Measurements from ENCODE around the gene CHST11.

Gene CHST11

DNA sequence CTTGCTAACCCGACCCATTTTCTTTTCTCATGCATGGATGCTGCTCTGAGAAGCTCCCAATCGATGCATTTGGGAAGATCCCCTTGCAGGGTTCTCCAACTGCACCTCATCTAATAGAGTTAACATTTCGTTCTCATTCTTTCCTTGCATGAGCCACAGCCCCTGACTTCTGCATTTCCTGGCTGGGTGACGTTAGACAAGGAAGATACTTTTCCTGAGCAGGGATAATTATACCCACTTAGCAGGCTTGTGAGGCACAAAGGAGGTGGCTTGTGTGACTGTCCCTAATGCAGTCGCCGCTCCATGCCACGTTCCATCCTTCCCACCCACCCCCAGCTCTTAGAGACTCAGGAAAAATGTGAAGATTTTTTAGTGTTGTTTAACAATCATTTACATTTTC lies 195.1 kb downstream of the CHST11 start:
- Histone ChIP-seq H3K36me3 (ENCODE audit: control insufficient read depth, low read length) (no peaks in the 10 kb centered on the region), H3K27ac (ENCODE audit: low read depth, low read length) (no peak overlapping the region), H3K79me2 (ENCODE audit: control insufficient read depth, low read length) (no peaks in the 10 kb centered on the region), H4K20me1 (ENCODE audit: control insufficient read depth, insufficient read depth, low read depth, low read length) (peaks cover 2% of the 10 kb centered on the region; the same call in 1 of the 2 replicates), H3K9me3 (ENCODE audit: control insufficient read depth, insufficient read depth, low read length) (no peaks in the 10 kb centered on the region), H3K4me1 (ENCODE audit: control insufficient read depth, low read length) (no peaks in the 10 kb centered on the region), H3K9me2 (replicated peaks; ENCODE audit: control insufficient read depth, low read length) (no peaks in the 10 kb centered on the region), H3F3A (ENCODE audit: control insufficient read depth, insufficient read depth) (no peaks in the 10 kb centered on the region), H3K27me3 (ENCODE audit: control insufficient read depth, low read length) (no peaks in the 10 kb centered on the region), H3K4me2 (ENCODE audit: low read length) (no peak overlapping the region), H3K4me3 (ENCODE audit: low read length) (no peak overlapping the region)
- no peak for TF ChIP-seq EZH2phosphoT487 (IDR thresholded peaks at IDR 0.05; ENCODE audit: borderline replicate concordance, low read length)

DNA sequence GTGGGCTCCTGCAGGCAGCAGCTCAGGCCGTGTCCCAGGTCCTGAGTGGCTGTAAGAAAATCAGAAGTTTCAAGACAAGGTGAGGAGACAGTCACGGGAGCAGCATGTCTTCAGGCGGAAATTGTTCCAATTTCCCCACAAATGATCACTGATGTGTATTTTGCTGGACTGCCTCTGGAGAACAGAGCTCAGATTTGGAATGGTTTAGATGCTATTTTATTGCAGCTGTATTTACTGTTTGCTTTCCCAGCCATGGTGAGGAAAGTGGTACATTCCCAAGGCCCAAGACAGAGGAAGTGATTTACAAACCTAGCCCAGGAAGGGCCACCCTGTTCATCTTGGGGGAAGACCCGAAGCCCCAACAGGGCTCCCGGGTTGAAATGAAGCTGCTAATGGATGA lies 195.6 kb downstream of the CHST11 start:
- peaks cover 2% of the 10 kb centered on the region; the same call in 1 of the 2 replicates for H4K20me1 ChIP-seq (ENCODE audit: control insufficient read depth, insufficient read depth, low read depth, low read length)
- no peaks in the 10 kb centered on the region for H3K9me3 ChIP-seq (ENCODE audit: control insufficient read depth, insufficient read depth, low read length)
- H3K79me2 ChIP-seq (ENCODE audit: control insufficient read depth, low read length): no peaks in the 10 kb centered on the region
- no peak overlapping the region for H3K27ac ChIP-seq (ENCODE audit: low read depth, low read length)
- no peaks in the 10 kb centered on the region for H3F3A ChIP-seq (ENCODE audit: control insufficient read depth, insufficient read depth)
- H3K27me3 ChIP-seq (ENCODE audit: control insufficient read depth, low read length): no peaks in the 10 kb centered on the region
- TF ChIP-seq, protein P1, sequence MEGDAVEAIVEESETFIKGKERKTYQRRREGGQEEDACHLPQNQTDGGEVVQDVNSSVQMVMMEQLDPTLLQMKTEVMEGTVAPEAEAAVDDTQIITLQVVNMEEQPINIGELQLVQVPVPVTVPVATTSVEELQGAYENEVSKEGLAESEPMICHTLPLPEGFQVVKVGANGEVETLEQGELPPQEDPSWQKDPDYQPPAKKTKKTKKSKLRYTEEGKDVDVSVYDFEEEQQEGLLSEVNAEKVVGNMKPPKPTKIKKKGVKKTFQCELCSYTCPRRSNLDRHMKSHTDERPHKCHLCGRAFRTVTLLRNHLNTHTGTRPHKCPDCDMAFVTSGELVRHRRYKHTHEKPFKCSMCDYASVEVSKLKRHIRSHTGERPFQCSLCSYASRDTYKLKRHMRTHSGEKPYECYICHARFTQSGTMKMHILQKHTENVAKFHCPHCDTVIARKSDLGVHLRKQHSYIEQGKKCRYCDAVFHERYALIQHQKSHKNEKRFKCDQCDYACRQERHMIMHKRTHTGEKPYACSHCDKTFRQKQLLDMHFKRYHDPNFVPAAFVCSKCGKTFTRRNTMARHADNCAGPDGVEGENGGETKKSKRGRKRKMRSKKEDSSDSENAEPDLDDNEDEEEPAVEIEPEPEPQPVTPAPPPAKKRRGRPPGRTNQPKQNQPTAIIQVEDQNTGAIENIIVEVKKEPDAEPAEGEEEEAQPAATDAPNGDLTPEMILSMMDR (IDR thresholded peaks at IDR 0.05; ENCODE audit: low read depth, low read length, poor library complexity, severe bottlenecking): no peak
- TF ChIP-seq EZH2phosphoT487 (IDR thresholded peaks at IDR 0.05; ENCODE audit: borderline replicate concordance, low read length): no peak
- H3K4me2 ChIP-seq (ENCODE audit: low read length): no peak overlapping the region
- no peaks in the 10 kb centered on the region for H3K4me1 ChIP-seq (ENCODE audit: control insufficient read depth, low read length)
- H3K9me2 ChIP-seq (replicated peaks; ENCODE audit: control insufficient read depth, low read length): no peaks in the 10 kb centered on the region
- H3K36me3 ChIP-seq (ENCODE audit: control insufficient read depth, low read length): no peaks in the 10 kb centered on the region
- no peak overlapping the region for H3K4me3 ChIP-seq (ENCODE audit: low read length)

DNA sequence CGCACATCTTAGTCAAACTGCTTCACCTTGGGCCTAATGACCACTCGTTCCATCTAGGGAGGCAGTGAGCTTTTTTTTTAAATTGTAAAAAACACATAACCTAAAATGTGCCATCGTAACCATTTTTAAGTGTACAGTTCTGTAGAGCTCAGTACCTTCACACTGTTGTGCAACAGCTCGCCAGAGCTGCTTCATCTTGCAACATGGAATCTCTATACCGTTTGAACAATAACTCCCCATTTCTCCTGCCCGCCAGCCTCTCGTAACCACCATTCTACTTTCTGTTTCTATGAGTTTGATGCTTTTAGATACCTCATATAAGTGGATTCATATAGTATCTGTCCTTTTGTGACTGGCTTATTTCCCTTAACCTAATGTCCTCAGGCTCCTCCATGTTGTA lies 196.2 kb downstream of the CHST11 start:
- no peaks in the 10 kb centered on the region for H3K9me3 ChIP-seq (ENCODE audit: control insufficient read depth, insufficient read depth, low read length)
- H3K4me2 ChIP-seq (ENCODE audit: low read length): no peak overlapping the region
- no peak overlapping the region for H3K27ac ChIP-seq (ENCODE audit: low read depth, low read length)
- no peaks in the 10 kb centered on the region for H3K36me3 ChIP-seq (ENCODE audit: control insufficient read depth, low read length)
- no peak overlapping the region for H3K4me3 ChIP-seq (ENCODE audit: low read length)
- TF ChIP-seq, protein P1 (IDR thresholded peaks at IDR 0.05; ENCODE audit: low read depth, low read length, poor library complexity, severe bottlenecking): no peak
- no peak for TF ChIP-seq EZH2phosphoT487 (IDR thresholded peaks at IDR 0.05; ENCODE audit: borderline replicate concordance, low read length)
- H3K4me1 ChIP-seq (ENCODE audit: control insufficient read depth, low read length): no peaks in the 10 kb centered on the region
- H4K20me1 ChIP-seq (ENCODE audit: control insufficient read depth, insufficient read depth, low read depth, low read length): peaks cover 2% of the 10 kb centered on the region; the same call in 1 of the 2 replicates
- no peaks in the 10 kb centered on the region for H3K9me2 ChIP-seq (replicated peaks; ENCODE audit: control insufficient read depth, low read length)
- no peaks in the 10 kb centered on the region for H3K79me2 ChIP-seq (ENCODE audit: control insufficient read depth, low read length)
- H3F3A ChIP-seq (ENCODE audit: control insufficient read depth, insufficient read depth): no peaks in the 10 kb centered on the region
- no peaks in the 10 kb centered on the region for H3K27me3 ChIP-seq (ENCODE audit: control insufficient read depth, low read length)

DNA sequence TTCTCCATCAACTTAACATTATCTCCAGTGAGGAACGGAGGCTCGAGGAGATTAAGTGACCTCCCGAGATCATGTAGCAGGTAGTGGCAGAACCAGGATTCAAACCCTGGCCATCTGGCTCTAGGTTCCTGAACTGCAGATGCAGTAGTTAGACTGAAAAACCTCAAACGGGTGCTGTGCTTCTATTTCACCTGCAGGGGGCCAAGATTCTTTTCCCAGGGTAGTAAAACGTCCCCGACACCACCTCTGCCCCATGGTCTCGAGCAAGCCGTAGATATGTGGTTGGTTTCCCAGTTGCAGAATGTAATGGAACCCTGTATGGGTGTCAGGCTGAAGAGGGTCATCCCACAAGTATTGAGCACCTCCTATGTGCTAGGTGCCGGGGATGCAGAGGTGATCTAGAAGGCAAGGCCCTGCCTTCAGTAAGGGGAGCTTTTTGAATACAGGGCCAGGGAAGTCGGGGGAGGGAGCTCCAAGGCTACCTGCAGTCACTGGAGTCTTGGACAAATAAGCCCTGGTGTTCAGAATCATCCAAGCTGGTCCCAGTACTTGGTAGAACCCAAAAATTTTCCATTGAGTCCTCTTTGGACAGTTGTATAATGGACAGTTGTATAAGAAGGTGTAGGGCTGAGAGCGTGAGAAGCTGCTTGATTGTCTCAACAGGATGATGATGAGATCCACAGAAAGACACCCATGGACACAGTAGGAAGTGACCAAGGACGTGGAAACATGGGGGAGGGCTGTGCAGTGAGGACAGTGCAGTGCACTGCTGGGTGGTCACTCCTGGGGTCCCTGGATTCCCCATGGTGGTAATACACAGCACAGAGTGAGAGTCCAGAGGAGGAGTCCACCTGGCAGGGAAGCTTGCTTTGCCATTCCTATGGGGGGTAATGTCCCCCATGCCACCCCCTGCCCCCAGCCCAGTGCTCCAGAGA lies 197.2 kb downstream of the CHST11 start:
- Histone ChIP-seq H3K4me2 (ENCODE audit: low read length) (no peak overlapping the region), H3K4me3 (ENCODE audit: low read length) (no peak overlapping the region), H3K27ac (ENCODE audit: low read depth, low read length) (no peak overlapping the region), H3K36me3 (ENCODE audit: control insufficient read depth, low read length) (no peaks in the 10 kb centered on the region), H3K79me2 (ENCODE audit: control insufficient read depth, low read length) (no peaks in the 10 kb centered on the region), H3K9me2 (replicated peaks; ENCODE audit: control insufficient read depth, low read length) (no peaks in the 10 kb centered on the region), H3K4me1 (ENCODE audit: control insufficient read depth, low read length) (no peaks in the 10 kb centered on the region), H3K9me3 (ENCODE audit: control insufficient read depth, insufficient read depth, low read length) (no peaks in the 10 kb centered on the region), H4K20me1 (ENCODE audit: control insufficient read depth, insufficient read depth, low read depth, low read length) (peaks cover 2% of the 10 kb centered on the region; the same call in 1 of the 2 replicates), H3F3A (ENCODE audit: control insufficient read depth, insufficient read depth) (no peaks in the 10 kb centered on the region), H3K27me3 (ENCODE audit: control insufficient read depth, low read length) (no peaks in the 10 kb centered on the region)
- TF ChIP-seq, protein P1 (IDR thresholded peaks at IDR 0.05; ENCODE audit: low read depth, low read length, poor library complexity, severe bottlenecking): peak; percentile 78
- TF ChIP-seq EZH2phosphoT487 (IDR thresholded peaks at IDR 0.05; ENCODE audit: borderline replicate concordance, low read length): no peak

Data from DOHH2 (cell line).